Activated CD8-positive, alpha-beta memory T cell treated with anti-CD3 and anti-CD28 coated beads, Interleukin-2, amount 50 U/mL, for 24 hours (primary cell): ENCODE data around the gene TJP3.
"Not testable (repeated sequence)": the region's sequence is repeated elsewhere in the genome, so short reads cannot be mapped to it uniquely, and the experiment has no call there.

Experiments used
- DNase-seq: peaks from one replicate; pipeline ENCODE4 v3.0.0-alpha.2; 2020; ENCODE audit errors: extremely low read depth

The TJP3 gene, protein sequence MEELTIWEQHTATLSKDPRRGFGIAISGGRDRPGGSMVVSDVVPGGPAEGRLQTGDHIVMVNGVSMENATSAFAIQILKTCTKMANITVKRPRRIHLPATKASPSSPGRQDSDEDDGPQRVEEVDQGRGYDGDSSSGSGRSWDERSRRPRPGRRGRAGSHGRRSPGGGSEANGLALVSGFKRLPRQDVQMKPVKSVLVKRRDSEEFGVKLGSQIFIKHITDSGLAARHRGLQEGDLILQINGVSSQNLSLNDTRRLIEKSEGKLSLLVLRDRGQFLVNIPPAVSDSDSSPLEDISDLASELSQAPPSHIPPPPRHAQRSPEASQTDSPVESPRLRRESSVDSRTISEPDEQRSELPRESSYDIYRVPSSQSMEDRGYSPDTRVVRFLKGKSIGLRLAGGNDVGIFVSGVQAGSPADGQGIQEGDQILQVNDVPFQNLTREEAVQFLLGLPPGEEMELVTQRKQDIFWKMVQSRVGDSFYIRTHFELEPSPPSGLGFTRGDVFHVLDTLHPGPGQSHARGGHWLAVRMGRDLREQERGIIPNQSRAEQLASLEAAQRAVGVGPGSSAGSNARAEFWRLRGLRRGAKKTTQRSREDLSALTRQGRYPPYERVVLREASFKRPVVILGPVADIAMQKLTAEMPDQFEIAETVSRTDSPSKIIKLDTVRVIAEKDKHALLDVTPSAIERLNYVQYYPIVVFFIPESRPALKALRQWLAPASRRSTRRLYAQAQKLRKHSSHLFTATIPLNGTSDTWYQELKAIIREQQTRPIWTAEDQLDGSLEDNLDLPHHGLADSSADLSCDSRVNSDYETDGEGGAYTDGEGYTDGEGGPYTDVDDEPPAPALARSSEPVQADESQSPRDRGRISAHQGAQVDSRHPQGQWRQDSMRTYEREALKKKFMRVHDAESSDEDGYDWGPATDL

DNA sequence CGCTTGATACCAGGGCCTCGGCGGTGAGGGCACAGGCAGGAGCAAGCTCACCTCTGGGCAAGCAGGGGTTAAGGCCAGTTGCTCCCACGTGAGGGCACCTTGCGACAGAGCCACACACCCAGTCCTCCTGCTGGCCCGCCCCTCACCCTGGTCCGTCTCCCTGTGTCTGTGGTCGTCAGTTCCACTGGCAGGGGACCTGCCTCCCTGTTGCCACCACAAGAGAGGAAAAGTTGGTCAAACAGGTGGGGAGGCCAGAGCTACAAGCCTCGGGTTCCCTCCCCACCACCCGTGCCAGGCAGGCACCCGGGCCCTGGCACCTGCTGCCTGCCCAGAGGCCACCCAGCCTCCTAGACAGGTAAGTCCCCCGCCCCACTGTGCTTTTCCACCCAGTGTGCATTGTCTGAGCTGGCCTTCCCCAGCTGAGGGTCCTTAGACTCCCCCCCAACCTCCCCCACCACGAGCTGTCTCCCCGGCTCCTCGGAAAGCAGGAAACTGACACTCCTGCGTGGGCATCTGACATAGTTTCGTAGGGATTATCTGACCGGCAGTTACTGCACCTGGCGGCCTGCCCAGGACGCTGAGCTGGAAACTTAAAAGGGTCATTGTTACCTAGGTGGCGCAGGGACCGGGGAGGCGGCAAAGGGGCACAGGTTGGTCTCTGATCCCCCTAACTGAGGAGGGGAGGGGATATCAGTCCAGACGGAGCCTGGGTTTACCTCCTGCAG is at the start of gene TJP3:
TSS of gene TJP3 (plus strand) at position 178 of the 725 bp plus-strand sequence. CDS start 20,049 bp downstream, outside the sequence.
- DNase-seq: no peak

- DNase-seq: no peak
Observed at GRCh38 chr19:3658870-3659745, 49.1 kb upstream of the TJP3 start.

DNA sequence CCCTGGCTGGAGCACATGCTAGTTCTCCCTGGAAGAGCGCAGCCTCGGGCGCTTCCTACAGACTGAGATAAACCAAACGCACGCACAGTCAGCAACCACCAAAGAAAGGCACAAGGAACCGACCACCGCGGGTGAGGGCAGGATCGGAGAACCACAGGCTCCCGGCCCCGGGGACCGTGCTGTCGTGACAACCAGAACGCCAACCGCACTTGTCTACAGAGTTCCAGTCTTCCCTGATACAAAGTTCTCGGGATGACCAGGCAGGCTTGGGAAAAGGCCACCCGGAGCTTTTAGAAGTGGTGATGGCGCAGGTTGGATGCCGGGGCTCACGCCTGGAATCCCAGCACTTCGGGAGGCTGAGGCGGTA is 48.5 kb upstream of the TJP3 start:
- no peak for DNase-seq

- no peak for DNase-seq
Observed at GRCh38 chr19:3660493-3661219, 47.5 kb upstream of the TJP3 start.

DNA sequence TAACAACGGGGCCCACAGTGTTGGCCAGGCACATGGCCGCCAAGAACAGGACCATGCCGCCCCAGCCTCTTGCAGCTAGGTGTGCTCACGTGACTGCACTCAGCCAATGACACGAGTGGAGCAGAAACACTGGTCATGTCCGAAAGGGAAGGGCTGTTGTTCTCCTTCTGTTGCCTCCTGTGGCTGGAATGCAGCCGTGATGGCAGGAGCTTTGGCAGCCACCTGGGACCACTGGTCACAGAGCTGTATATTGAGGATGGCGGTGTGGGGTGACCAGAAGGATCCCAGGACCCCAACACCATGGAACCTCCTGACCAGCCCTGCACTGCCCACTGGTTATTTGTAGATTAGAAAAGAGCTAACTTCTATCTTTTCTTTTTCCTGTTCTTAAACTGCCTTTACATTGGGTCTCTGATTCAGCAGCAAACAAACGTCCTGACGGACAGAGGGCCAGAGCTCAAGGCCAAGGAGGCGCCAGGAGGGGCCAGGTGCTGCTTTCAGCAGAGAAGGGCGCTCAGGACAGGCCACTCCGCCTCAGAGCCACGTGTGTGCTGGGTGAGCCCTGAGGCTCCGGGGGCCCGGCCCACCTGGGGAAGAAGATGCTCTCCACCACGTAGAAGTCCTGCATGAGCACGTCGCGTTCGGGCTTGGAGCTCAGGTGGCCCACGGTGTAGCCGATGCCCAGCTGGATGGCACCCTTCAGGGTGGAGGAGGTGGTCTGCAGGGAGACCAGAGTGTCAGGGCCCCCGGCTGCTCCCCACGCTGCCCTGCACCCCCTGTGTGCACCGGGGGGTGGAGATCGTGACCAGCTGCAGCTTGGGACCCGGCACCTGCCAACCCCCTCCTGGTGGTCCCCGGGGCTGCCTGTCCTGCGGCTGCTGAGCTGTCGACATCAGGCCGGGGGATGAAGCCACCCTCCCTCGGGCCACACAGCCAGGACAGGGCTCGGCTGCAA is 46.6 kb upstream of the TJP3 start:
- DNase-seq: no peak

GRCh38 chr19:3663838-3664237 is 44.3 kb upstream of the TJP3 start:
- no peak for DNase-seq

DNA sequence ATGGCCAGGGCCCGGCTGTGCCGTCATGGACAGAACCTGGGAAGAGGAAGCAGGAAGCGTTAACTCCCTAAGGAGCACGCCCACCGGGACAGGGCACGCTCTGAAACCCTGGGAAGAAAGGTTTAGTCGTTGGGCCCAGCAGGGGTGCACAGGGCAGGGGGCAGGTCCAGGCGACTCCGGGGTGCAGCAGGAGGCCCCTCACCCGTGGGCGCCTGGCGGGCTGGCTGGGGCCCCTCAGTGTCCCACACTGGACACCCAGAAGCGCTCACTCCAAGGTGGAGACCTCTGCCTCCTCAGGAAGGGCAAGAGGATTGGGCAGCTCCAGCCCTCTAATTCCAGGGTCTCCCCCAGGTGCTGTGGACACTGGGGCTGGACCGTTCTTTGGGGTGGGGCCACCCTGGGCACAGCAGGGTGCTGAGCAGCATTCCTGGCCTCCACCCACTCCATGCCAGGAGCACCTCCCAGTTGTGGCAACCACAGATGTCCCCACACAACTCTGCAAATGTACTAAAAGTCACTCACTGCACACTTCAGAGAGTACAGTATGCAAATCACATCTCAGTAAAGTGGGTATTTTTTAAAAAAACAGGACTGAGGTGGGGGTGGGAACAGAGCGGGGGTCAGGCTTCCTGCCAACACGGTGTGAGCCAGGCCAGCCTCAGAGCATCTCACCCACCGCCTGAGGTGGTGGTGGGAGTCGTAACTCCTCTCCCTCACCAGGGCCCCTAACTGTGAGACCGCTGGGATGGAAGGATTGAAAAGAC is 43.1 kb upstream of the TJP3 start:
- DNase-seq: no peak

DNA sequence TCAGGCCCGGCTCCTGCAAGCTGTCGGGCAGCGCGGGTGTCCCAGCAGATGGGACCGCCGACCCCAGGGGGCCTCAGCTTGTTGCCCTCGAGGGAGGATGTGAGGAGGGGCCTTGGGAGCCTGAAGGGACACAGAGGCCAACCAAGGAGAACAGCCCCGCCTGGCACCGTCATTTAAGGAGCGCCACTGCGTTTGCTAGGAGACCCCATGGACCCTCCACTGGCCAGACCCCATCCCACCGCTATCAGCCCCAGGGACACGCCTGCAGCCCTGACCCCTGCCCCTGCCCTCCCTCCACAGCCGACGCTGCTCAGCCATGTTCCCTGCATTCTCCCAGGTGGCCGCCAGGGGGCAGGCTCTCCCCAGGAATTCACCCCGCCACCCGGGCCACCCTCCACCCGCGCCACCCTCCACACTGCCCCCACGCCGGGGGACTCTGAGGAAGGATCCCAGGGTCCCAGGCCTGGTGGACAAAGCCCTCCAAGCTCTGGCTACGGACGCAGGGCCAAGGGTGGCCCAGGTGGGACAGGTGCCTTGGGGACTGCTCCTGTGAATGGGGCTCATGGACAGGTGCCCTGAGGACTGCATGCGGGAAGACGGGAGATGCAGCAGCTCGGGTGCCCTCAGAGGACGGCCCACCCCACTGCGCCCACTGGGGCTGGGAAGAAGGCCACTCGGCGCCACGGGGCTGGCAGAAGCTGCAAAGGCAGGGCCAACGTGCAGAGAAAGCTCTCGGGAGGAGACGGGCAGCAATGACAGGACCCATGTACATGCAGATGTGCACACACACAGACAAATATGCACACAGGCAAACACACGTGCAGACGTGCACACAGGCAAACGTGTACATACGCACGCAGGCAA is 42.3 kb upstream of the TJP3 start:
- DNase-seq: peak; percentile 38

- DNase-seq: not testable (repeated sequence)
Observed at GRCh38 chr19:3666545-3666856, 41.7 kb upstream of the TJP3 start.

- no peak for DNase-seq
Observed at GRCh38 chr19:3667037-3667638, 41.0 kb upstream of the TJP3 start.

DNA sequence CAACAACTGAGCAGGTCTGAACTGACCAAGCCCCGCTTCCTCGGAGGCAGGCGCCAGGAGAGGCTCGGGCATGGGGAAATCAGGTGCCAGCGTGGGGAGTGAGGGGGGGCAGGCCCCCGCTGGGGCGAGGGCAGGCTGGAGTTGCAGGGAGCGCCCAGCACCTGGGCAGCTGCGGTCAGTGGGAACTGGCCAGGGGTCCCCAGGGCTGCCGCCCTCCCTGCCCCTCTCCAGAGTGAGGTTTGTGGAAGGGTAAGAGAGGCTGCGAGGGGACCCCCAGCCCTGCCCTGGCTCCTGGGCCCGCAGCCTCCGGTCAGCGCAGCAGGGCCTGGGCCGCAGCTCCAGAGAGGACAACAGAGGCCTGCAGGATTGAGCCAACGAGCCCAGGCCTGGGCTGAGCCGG is 40.4 kb upstream of the TJP3 start:
- no peak for DNase-seq

DNA sequence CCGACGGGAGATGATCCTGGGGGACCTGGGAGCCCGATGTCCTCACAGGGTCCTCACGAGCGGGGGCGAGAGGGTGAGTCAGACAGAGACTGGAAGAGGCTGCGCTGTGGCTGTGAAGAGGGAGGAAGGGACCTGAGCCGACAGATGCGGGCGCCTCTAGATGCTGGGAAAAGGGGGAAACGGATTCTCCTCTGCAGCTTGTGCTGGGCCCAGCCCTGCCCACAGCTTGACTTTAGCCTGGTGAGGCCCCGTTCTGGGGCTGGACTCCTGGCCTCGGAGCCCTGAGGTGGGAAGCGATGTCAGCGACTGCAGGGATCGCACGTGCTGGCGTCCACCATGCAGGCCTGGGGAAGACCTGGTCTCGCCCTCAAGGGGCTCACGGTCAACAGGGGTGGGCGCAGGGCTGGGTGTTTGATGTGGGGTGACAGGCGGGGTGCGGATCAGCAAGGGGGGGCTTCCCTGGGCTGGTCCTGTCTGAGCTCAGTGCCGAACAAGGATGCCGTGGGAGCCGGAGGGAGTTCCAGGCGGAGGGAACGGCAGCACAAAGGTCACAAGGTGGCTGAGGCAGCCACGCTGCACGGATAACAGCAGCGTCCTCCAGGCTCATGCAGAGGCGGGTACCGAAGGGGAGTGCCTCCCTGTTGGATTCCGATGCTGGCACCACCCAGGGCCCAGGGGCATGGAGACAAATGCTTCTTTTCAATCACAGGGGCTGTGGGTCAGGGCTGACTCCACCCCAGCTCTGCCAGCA is 39.7 kb upstream of the TJP3 start:
- DNase-seq: no peak

DNA sequence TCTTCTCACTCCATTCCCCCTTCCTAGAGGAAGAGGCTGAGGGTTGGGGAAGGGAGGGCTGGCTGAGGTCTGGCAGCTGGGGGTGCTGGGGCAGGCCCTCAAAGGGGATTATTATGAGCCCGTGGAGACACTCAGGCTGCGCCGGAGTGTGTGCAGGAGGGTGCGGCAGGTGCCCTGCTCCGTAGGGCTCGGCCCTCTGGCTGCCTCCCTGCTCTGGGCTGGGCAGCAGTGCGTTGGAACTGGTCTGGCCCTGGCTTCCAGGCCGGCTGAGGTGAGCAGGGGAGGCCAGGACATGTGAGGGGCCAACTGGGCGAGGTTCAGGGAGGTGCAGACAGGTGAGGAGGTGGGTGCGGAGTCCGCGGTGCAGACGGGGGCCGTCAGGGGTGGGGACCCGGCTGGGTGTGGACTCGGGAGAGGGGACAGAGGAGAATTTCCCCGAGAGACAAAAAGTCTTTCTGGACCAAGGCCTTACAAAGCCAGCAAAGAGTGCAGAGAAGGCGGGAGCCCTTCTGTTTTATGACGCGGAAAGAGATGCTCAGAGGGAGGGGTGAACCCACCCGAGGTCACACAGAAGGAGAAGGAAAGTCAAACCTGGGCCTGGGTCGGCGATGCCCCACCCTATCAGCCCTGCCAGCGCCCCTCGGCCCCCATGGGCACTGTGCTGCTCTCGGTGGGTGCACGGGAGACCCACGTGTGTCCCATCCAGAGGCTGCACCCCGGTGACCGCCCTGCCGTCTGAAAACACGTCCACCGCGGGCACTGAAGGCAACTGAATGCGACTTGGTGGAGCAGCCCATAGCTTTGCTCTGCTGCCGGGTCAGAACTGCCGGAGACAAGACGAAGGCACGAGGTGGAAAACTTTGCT is 38.9 kb upstream of the TJP3 start:
- DNase-seq: no peak

GRCh38 chr19:3669947-3670795 is 38.0 kb upstream of the TJP3 start:
- DNase-seq: no peak
